Activated naive CD4-positive, alpha-beta T cell treated with anti-CD3 and anti-CD28 coated beads, Interleukin-2, amount 10 ng/mL, durations not matched to agents 7 days and 5 days (primary cell): Measurements from ENCODE around the gene IRGC.
A peak's percentile ranks its signal among the peaks of the same experiment; 100 is the strongest.

Source experiments
- CTCF ChIA-PET: fragments of 350-600 bp; sonication (Branson Sonifier 250); formaldehyde crosslinking; loops from one replicate; lab custom pipeline; 2021; ENCODE audit warnings: antibody characterized with exemption; lab: Charles Lee
- DNase-seq: peaks from one replicate; pipeline ENCODE4 v3.0.0-alpha.2; 2020
- H3K27ac Mint-ChIP-seq: one replicate; pipeline ENCODE4 v1.8.0; 2021; ENCODE audit warnings: mild to moderate bottlenecking, moderate library complexity, mixed read lengths
- H3K27me3 Mint-ChIP-seq: one replicate; pipeline ENCODE4 v1.8.0; 2021; ENCODE audit warnings: mild to moderate bottlenecking, mixed read lengths
- H3K36me3 Mint-ChIP-seq: one replicate; pipeline ENCODE4 v1.8.0; 2021; ENCODE audit warnings: mixed read lengths
- H3K4me1 Mint-ChIP-seq: one replicate; pipeline ENCODE4 v1.8.0; 2021; ENCODE audit warnings: mixed read lengths
- H3K4me3 Mint-ChIP-seq: one replicate; pipeline ENCODE4 v1.8.0; 2021; ENCODE audit warnings: mild to moderate bottlenecking, moderate library complexity, mixed read lengths
- H3K9me3 Mint-ChIP-seq: one replicate; pipeline ENCODE4 v1.8.0; 2021; ENCODE audit warnings: mixed read lengths

The IRGC gene

DNA sequence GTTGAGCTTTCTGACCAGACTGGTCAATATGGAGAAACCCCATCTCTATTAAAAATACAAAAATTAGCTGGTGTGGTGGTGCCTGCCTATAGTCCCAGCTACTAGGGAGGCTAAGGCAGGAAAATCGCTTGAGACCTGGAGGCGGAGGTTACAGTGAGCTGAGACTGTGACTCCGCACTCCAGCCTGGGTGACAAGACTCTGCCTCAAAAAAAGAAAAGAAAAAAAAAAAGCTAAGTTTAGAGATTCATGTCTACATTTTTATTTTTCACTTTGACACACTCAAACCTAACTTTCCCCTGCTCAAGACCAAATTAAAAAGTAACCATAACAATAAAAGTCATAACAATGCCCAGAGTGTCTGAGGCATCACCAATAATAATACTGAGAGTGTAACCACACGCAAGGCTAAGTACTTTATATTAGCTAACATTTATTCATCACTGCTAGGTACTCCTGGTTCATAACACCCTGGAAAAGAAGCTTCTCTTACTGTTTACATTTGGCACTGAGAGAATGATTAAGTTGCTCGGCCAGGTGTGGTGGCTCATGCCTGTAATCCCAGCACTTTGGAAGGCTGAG, 5.7 kb downstream of the IRGC start:
- peaks cover 3% of the 10 kb centered on the region for H3K27me3 Mint-ChIP-seq
- H3K4me1 Mint-ChIP-seq, result peaks cover 4% of the 10 kb centered on the region
- no peak overlapping the region for H3K27ac Mint-ChIP-seq
- DNase-seq, result no peak
- H3K4me3 Mint-ChIP-seq, result no peak overlapping the region
- H3K36me3 Mint-ChIP-seq, result no peaks in the 10 kb centered on the region
- no peaks in the 10 kb centered on the region for H3K9me3 Mint-ChIP-seq
- CTCF ChIA-PET, result interaction anchor here (0.6 to 0.9 kb wide), 2 partner anchors 20 to 106 kb away, joined by 3 to 4 read pairs; no protein-coding TSS in a partner anchor

DNA sequence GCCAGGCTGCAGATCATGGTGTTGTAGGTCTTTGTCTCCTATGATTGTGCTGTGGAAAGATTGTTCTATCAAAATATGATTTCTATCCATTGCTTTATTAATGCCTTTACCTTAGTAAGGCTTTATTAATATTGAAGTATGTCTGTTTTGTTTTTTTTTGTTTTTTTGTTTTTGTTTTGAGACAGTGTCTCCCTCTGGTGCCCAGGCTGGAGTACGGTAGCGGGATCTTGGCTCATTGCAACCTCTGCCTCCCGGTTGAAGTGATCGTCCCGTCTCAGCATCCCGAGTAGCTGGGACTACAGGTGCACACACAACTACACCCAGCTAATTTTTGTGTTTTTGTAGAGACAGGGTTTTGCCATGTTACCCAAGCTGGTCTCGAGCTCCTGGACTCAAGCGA, 7.7 kb downstream of the IRGC start:
- no peak for DNase-seq
- Mint-ChIP-seq H3K27me3 (peaks cover 3% of the 10 kb centered on the region), H3K27ac (no peak overlapping the region), H3K4me3 (no peak overlapping the region), H3K9me3 (no peaks in the 10 kb centered on the region), H3K36me3 (peaks cover 5% of the 10 kb centered on the region), H3K4me1 (peaks cover 4% of the 10 kb centered on the region)
- CTCF ChIA-PET, result interaction anchor here (0.9 to 1.2 kb wide), 2 partner anchors 12 to 55 kb away, joined by 3 to 5 read pairs; no protein-coding TSS in a partner anchor

DNA sequence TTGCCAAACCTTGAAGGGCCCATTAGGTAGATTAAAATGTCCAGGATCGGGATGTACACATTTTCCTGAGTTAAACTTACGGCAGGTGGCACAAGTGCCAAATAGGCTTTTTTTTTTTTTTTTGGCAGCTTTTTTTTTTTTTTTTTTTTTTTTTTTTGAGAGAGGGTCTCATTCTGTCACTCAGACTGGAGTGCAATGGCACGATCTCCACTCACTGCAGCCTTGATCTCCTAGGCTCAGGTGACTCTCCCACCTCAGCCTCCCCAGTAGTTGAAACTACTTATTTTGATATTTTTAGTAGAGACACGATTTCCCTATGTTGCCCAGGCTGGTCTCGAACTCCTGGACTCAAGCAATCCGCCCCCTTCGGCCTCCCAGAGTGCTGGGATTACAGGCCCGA, 9.0 kb downstream of the IRGC start:
- H3K4me1 Mint-ChIP-seq, result peaks cover 4% of the 10 kb centered on the region
- peaks cover 14% of the 10 kb centered on the region for H3K36me3 Mint-ChIP-seq
- H3K4me3 Mint-ChIP-seq, result no peak overlapping the region
- H3K9me3 Mint-ChIP-seq, result no peaks in the 10 kb centered on the region
- DNase-seq, result no peak
- CTCF ChIA-PET, result no interaction called here
- peaks cover 3% of the 10 kb centered on the region for H3K27me3 Mint-ChIP-seq
- no peak overlapping the region for H3K27ac Mint-ChIP-seq

DNA sequence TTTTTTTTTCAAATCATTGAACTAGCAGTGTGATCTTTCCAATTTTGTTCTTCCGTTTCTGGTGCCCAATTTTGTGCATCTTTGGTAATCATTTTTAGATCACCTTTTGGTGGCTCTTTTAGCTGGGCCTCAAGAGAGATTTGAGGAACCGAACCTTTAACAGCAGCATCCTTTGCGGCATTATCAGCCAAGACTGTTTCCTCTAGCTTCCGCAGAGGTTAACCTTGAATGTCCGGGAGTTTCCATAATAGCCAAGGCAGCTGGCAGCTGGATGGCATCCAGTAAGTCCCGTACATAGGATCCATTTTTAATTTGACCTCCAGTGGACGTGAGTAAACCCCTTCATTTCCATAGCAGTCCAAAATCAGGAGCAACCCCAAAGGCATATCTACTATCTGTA, 9.6 kb downstream of the IRGC start:
- peaks cover 3% of the 10 kb centered on the region for H3K27me3 Mint-ChIP-seq
- H3K9me3 Mint-ChIP-seq, result no peaks in the 10 kb centered on the region
- no peak overlapping the region for H3K27ac Mint-ChIP-seq
- H3K36me3 Mint-ChIP-seq, result peaks cover 19% of the 10 kb centered on the region
- H3K4me1 Mint-ChIP-seq, result peaks cover 4% of the 10 kb centered on the region
- H3K4me3 Mint-ChIP-seq, result no peak overlapping the region
- DNase-seq, result no peak
- CTCF ChIA-PET, result interaction anchor here (1.2 kb wide), 1 partner anchor 57 kb away, joined by 4 read pairs; no protein-coding TSS in a partner anchor

DNA sequence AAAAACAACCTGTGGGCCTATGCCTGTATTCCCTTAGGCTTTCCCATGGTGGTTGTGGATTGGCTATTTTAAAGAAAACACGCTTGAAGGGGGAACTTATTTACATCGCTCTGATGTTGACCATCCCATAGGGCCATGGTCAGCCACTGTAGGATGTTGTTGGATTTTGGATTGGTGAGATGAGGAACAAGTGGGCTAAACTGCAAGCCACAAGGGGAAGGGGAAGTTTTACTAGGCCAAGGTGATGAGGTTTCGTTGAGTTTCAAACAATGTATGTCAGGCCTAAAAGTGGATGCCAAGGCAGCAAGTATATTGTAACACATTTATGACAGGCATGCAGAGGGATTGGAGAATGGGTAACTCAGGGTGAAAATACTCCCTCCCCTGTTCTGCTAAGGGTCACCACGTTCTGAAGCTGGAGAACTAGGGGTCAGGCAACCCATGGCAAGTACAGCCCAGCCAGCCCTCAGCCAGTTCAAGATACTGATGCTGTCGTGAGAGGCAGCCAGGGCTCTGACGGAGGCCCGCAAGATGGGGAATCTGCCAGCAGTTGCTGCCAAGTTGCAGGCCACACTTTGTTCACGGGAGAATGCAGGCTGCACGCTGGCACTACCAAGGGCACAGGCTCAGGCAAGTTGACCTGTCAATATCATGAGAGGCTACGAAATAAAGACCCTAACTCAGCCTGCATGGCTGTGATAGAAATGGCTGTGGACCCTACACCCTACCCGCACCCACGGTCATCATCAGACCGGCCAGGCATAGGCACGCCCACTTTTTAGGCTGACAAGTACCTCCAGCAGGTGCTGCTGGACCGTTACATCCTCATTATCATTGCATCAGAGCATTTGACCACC, 11.1 kb downstream of the IRGC start:
- Mint-ChIP-seq H3K4me1 (peaks cover 4% of the 10 kb centered on the region), H3K27ac (no peak overlapping the region), H3K36me3 (peaks cover 28% of the 10 kb centered on the region), H3K4me3 (no peak overlapping the region), H3K9me3 (no peaks in the 10 kb centered on the region), H3K27me3 (peaks cover 3% of the 10 kb centered on the region)
- DNase-seq, result no peak
- CTCF ChIA-PET, result no interaction called here

DNA sequence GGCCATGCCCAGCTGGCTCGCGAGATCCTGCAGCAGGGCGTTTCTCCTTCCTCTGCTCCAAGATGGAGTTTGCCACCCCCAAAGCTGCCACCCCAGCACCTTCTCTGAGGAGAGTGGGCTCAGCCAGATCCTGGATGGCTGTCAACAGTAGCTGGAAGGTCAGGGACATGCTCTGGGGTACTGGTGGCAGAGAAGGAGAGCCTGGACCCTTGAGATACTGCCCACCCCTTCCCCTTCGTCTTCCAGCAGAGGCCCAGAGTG, 11.6 kb downstream of the IRGC start:
- no peak for DNase-seq
- H3K36me3 Mint-ChIP-seq, result peaks cover 33% of the 10 kb centered on the region
- H3K9me3 Mint-ChIP-seq, result no peaks in the 10 kb centered on the region
- H3K4me1 Mint-ChIP-seq, result peaks cover 4% of the 10 kb centered on the region
- H3K27me3 Mint-ChIP-seq, result peaks cover 3% of the 10 kb centered on the region
- CTCF ChIA-PET, result no interaction called here
- H3K27ac Mint-ChIP-seq, result no peak overlapping the region
- no peak overlapping the region for H3K4me3 Mint-ChIP-seq

DNA sequence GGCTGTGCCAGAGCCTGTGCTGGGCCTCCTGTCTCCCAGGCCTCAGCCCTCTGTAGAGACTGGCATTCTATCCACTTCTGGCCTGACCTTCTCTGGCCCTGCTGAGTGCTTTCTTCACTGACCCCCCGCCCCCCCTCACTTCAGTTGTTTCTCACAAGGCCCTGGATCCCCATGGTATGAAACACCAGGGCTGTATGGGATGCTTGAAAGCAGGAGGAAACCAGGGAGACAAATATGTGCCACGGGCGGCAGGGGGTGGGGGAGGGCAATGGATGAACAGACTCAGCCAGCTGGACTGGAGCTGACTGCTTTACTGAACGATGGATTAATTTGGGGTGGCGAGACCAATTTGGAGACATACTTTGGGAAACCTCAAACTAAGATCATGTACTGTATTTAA, 14.0 kb downstream of the IRGC start:
- peaks cover 4% of the 10 kb centered on the region for H3K4me1 Mint-ChIP-seq
- CTCF ChIA-PET, result no interaction called here
- no peaks in the 10 kb centered on the region for H3K9me3 Mint-ChIP-seq
- H3K27me3 Mint-ChIP-seq, result no peaks in the 10 kb centered on the region
- H3K27ac Mint-ChIP-seq, result no peak overlapping the region
- DNase-seq, result no peak
- H3K4me3 Mint-ChIP-seq, result no peak overlapping the region
- peaks cover 49% of the 10 kb centered on the region for H3K36me3 Mint-ChIP-seq

DNA sequence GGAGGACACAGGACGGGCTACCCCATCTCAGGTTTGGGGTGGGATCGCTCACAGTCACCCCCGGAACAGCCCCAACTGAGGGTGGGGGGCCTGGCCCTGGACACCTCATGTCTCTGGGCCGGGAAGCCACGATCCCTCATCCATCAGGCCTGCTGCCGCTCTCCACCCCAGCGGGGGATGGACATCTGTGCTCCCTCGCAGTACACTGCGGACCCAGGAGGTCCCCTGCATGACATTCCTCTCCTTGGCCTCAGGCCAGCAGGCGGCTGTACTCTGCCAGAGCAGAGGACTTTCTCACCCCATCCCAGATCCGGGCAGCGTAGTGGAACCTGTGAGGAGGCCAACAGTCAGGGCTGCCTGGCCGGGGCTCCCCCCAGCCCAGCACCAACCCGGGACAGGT, 15.5 kb downstream of the IRGC start:
- Mint-ChIP-seq H3K36me3 (peaks cover 58% of the 10 kb centered on the region), H3K4me3 (no peak overlapping the region), H3K27me3 (no peaks in the 10 kb centered on the region), H3K9me3 (no peaks in the 10 kb centered on the region), H3K4me1 (no peaks in the 10 kb centered on the region), H3K27ac (no peak overlapping the region)
- no peak for DNase-seq
- CTCF ChIA-PET, result interaction anchor here (1.1 kb wide), 1 partner anchor 63 kb away, joined by 3 read pairs; no protein-coding TSS in a partner anchor

DNA sequence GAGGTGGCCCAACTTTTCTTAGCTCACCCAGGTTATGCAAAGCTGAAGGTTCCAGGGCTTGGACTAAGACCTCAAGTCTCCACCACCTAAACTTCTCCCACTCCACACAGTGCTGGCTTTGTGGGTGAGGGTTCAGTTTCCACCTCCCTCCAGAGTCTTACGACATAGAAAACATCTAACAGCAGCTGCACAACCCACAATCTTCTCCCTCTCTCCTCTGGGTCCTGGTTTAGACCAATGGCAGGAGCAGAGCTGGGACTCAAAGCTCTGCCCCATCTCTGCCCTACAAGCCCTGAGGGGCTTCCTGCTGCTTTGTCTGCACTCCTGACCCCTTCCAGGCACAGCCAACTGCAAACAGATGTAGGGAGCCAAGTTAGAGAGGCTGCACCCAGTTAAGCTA, 16.0 kb downstream of the IRGC start:
- Mint-ChIP-seq H3K4me1 (no peaks in the 10 kb centered on the region), H3K27me3 (no peaks in the 10 kb centered on the region), H3K27ac (no peak overlapping the region), H3K9me3 (no peaks in the 10 kb centered on the region), H3K36me3 (peaks cover 62% of the 10 kb centered on the region), H3K4me3 (no peak overlapping the region)
- CTCF ChIA-PET, result interaction anchor here (1.1 kb wide), 1 partner anchor 63 kb away, joined by 3 read pairs; no protein-coding TSS in a partner anchor
- DNase-seq, result no peak

DNA sequence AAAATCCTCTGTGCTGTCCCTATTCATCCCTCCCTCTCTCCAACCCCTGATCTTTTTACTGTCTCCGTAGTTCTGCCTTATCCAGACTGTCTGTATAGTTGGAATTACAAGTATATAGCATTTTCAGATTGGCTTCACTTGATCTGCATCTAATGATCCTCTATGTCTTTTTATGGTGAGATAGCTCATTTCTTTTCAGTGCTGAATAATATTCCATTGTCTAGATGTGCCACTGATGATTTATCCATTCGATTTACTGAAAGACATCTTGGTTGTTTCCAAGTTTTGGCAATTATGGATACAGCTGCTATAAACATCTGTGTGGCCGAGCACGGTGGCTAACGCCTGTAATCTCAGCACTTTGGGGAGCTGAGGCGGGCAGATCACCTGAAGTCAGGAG, 19.1 kb downstream of the IRGC start:
- CTCF ChIA-PET, result interaction anchor here (1.6 to 2.5 kb wide), 2 partner anchors 10 to 11 kb away, joined by 3 to 7 read pairs; no protein-coding TSS in a partner anchor

DNA sequence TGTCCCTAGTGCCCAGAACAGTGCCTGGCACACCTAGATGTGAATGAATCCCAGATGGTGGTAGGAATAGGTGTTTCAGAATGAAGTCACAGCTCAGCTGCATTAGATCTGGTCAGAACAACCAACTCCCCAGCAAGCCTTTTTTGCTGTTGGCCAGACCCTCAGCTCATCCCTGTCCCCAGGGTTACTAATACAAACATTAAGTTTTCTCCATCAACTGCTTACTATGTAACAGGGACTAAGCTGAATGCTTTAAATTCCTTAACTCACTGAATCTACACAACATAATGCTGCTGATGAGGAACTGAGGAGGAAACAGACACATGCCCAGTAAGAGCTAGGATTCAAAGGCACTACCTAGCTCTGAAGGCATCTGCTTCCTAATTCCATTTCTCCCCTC, 20.1 kb downstream of the IRGC start:
- H3K9me3 Mint-ChIP-seq, result no peaks in the 10 kb centered on the region
- H3K36me3 Mint-ChIP-seq, result peaks cover 70% of the 10 kb centered on the region
- no peak overlapping the region for H3K4me3 Mint-ChIP-seq
- H3K4me1 Mint-ChIP-seq, result peaks cover 20% of the 10 kb centered on the region
- no peak for DNase-seq
- no peak overlapping the region for H3K27ac Mint-ChIP-seq
- no peaks in the 10 kb centered on the region for H3K27me3 Mint-ChIP-seq
- CTCF ChIA-PET, result interaction anchor here (0.8 to 2.5 kb wide), 5 partner anchors 9 to 210 kb away, joined by 3 to 7 read pairs (median 3); no protein-coding TSS in a partner anchor

More for the DNA sequence above, 19.1 kb downstream of the IRGC start:
- H3K36me3 Mint-ChIP-seq, result peaks cover 71% of the 10 kb centered on the region
- no peaks in the 10 kb centered on the region for H3K9me3 Mint-ChIP-seq
- H3K4me3 Mint-ChIP-seq, result no peak overlapping the region
- H3K27ac Mint-ChIP-seq, result no peak overlapping the region
- no peaks in the 10 kb centered on the region for H3K27me3 Mint-ChIP-seq
- H3K4me1 Mint-ChIP-seq, result peaks cover 12% of the 10 kb centered on the region
- DNase-seq, result no peak

DNA sequence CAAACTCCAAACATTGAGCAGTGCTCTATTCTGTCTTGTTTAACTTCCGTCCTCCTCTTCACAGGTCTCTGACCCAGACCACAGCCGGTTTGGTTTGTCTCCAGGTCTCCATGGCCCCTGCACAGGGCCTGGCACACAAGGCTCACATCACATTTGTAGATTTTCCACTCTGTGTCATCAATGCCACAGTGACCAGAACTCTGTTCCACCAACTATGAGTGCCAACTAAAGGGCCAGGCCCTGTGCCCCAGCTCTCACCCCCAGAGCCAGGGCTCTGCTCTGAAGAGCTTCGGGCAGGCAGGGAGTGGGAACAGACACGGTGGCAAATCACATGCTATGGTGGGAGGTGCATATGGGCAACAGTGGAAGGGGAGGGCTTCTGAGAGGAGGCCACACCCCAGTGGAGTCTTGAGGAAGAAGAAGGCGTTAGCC, 22.9 kb downstream of the IRGC start:
- DNase-seq, result no peak
- H3K27ac Mint-ChIP-seq, result peak overlapping the region; percentile 67
- no peaks in the 10 kb centered on the region for H3K27me3 Mint-ChIP-seq
- peaks cover 61% of the 10 kb centered on the region for H3K36me3 Mint-ChIP-seq
- H3K4me3 Mint-ChIP-seq, result no peak overlapping the region
- peaks cover 23% of the 10 kb centered on the region for H3K4me1 Mint-ChIP-seq
- no peaks in the 10 kb centered on the region for H3K9me3 Mint-ChIP-seq
- CTCF ChIA-PET, result interaction anchor here (0.6 kb wide), 1 partner anchor 188 kb away, joined by 3 read pairs; no protein-coding TSS in a partner anchor

DNA sequence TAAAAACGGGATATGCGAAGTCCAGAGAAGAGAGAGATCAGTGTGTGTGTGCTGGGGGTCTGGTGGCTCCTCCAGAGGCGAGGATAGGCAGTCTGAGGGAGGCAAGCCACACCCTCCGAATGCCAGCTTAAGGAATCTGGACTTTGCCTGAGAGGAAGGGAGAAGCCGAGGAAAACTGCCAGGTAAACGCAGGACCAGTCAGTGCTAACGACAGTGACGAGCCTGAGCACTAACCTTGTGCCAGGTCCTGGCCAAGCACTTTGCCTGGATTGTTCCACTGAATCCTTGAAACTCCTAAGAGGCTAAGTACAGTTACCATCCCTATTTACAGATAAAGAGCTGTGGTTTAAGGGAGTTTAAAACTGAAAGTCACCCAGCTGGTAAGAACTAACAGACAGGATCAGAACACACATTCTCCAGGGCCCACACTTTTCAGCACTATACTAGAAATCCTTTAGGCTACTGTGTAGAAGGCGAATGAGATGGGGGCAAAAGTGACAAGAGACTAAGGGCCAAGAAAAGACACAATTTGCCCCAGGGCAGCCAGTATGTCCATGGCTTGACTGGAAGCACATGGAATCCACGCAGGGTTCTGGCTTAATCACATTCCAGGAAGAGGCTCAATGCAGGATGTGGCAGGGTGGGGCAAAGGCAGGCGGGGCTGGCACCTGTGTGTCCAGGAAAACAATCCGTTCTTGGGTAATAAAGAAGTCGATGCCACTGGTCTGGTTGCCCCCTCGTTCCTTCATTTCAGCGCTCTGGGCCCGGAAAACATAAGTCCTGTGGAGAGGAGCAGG, 23.8 kb downstream of the IRGC start:
- H3K4me1 Mint-ChIP-seq, result peaks cover 23% of the 10 kb centered on the region
- no peak for DNase-seq
- H3K27me3 Mint-ChIP-seq, result no peaks in the 10 kb centered on the region
- no peaks in the 10 kb centered on the region for H3K9me3 Mint-ChIP-seq
- CTCF ChIA-PET, result no interaction called here
- peaks cover 67% of the 10 kb centered on the region for H3K36me3 Mint-ChIP-seq
- H3K4me3 Mint-ChIP-seq, result no peak overlapping the region
- H3K27ac Mint-ChIP-seq, result peak overlapping the region; percentile 83
